ENCODE data around the gene CDC42EP1.
"Not testable (repeated sequence)": the region's sequence is repeated elsewhere in the genome, so short reads cannot be mapped to it uniquely, and the experiment has no call there.

The CDC42EP1 gene

DNA sequence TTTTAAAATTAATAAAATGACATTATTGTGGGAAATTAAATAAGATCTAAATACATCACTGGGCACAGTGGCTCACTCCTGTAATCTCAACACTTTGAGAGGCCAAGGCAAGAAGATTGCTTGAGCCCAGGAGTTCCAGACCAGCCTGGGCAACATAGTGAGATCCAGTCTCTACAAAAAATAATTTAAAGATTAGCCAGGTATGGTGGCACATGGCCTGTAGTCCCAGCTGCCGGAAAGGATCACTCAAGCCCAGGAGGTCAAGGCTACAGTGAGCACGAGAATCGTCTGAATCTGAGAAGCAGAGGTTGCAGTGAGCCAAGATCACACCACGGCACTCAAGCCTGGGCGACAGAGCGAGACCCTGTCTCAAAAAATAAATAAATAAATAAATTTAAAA, 25.1 kb upstream of the CDC42EP1 start:
- DNase-seq, result no peak

DNA sequence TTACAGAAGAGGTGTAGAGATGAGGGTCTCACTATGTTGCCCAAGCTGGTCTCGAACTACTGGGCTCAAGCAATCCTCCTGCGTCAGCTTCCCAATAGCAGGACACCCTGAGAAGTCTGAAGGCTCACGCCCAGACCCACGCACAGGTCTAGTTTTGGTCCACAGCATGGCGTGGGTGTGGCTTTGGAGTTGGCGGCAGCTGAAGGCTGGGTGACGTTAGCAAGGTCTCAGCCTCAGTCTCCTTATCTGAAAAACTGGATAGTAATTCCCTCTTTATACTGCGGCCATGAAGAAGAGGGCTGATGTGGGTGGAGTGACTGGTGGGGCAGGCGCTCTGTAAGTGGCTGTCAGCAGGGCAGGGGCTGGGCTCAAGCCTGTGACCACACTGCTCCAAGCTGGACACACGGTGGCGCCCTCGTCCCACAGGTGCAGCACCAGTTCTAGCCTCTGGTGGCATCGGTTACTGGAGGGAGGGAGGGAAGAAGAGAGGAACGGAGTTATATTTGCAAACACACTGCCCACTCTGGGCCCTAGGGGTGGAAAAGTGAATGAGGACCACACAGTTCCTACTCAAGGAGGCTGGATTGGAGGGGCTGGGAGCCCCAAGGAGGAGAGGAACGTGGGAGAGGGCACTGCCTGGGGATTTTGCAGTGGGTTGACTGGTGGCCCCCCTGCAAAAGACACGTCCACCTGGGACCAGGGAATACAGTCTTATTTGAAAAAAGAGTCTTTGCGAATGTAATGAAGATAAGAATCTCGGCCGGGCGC, 21.5 kb upstream of the CDC42EP1 start:
- peak; percentile 79 for DNase-seq

DNA sequence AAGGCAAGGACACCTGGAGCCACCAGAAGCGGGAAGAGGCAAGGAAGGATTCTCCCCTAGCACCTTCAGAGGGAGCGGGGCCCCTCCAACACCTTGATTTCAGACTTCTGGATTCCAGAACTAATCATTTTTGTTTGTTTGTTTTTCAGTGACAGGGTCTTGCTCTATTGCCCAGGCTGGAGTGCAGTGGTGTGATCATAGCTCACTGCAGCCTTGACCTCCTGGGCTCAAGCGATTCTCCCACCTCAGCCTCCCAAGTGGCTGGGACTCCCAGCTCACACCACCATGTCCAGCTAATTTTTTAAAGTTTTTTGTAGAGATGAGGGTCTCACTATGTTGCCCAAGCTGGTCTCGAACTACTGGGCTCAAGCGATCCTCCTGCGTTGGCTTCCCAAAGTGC, 20.5 kb upstream of the CDC42EP1 start:
- not testable (repeated sequence) for DNase-seq

DNA sequence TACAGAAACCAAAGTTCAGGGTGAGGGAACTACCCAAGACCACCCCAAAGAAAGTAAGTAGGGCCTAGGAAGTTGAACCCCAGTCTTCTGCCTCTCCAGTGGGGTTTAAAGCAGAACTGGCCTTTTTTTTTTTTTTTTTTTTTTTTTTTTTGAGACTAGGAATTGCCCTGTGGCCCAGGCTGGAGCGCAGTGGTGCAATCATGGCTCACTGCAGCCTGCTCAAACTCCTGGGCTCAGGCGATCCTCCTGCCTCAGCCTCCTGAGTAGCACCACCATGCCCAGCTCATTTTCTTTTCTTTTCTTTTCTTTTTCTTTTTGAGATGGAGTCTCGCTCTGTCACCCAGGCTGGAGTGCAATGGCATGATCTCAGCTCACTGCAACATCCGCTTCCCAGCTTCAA, 17.9 kb upstream of the CDC42EP1 start:
- DNase-seq, result not testable (repeated sequence)

DNA sequence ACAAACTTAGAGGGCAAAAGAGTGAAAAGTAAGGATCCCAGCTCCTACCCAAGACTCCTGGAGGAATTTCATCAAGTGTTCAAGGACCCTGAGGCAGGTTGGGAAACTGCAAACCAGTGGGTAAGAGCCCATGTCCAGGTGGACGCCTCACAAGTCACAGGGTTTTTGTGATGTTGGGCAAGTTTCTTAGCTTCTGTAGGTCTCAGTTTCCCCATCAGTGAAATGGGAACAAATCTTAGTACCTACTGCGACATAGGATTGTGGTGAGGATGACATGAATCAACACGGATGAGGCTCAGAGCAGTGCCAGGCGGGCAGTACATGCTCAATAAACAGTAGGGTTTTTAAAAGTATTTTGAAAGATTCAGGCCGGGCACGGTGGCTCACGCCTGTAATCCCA, 17.3 kb upstream of the CDC42EP1 start:
- no peak for DNase-seq

DNA sequence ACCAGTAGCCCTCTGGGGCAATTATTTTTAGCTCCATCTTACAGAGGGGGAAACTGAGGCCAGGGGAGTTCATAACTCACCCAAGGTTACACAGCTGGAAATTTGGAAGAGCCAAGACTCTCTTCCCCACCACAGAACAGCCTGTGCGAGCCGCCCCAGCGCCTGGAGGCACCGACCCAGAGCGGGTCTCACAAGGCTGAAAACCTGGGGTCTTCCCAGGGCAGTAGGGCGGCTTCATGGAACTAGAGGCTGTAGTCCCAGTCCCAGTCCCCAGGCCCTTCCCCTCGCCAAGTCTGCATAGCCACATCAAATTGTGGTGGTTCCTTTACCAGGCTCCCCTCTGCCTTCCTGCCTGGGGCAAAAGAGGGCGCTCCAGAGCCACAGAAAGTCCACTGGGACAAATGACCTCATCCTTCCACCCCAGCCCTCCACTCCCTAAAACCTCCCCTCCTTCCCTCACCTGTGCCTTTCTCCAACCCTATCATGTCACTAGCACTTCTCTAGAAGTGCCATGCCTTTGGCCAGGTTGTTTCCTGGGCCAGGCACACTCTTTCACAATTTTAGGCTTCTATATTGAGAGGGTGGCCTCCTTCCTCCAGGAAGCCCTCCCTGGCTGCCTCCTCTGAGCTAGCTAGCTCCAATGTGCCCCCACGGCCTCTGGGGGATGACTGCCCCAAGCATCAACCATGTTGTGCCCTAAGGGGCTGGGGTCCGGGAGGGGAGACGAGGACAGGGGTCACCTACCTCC, 15.2 kb upstream of the CDC42EP1 start:
- DNase-seq, result no peak

DNA sequence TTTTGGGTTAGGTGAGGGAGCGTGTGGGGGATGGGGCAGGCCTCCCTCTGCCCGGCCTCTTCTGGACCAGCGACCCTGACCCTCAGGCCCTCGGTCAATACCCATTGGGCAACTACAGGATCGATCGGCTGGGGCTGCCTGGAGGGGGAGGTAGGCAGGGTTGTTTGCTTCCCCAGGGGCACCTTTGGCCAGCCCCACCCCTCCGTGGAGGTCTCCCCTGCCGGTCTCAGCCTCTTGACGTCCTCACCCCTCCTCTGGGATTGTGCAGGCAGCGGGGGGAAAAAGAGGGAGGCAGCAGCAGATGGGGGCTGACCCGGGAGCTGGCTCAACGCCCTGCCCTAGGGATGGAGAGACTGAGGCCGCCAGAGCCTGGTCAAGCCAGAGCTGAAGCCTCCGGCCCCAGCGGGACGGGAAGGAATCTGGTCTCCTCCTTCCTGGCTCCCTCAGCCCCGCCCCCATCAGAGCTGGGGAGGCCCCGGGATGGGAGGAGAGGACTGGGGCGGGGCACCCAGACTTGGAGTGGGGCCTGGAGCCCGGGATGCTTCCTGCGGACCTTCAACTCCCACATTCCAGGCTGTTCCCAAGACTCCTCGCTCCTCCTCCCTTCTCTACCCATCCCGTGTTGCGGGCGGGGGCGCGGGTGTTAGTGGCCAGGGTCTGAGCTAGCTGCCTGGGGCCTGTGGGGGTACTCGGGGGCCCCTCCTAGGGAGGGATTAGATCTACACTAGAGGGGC, 14.4 kb upstream of the CDC42EP1 start:
- no peak for DNase-seq

DNA sequence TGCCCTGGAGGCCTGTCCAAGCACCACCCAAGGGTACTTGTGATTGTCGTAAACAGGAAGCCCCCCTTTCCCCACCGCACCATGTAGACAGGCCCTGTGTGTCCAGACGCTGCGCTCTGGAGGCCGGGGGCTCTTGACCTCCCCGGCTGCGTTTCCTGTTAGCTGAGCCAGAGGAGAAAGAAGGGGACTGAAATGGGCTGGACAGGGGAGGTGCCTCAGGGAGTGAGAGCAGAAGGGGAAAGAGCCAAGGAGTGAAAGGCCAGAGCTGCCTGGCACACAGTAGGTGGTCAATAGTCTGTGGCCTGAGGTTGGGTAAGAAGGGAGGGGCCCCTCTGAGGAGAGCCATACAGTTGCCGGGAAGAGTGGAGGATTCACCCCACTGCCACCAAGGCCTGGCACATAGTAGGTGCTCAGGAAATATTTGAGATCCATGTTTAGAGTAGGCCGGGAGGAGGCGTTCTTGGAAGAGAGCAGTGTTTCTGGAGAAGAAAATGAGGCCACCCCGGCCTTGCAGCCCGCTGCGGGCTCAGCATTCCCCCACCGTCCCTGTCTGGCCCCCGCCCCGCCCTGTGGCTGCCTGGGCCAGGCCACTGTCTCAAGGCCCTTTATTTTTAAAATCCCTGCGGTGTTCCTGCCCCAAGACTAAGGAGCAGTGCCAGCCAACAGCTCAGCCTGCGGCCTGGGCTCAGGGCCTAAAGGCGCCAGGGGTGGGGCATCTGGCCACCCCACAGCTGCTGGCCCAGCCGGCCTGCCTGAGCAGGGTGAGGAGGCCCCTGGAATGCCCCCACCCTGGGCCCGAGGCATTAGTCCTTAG, 13.6 kb upstream of the CDC42EP1 start:
- no peak for DNase-seq

DNA sequence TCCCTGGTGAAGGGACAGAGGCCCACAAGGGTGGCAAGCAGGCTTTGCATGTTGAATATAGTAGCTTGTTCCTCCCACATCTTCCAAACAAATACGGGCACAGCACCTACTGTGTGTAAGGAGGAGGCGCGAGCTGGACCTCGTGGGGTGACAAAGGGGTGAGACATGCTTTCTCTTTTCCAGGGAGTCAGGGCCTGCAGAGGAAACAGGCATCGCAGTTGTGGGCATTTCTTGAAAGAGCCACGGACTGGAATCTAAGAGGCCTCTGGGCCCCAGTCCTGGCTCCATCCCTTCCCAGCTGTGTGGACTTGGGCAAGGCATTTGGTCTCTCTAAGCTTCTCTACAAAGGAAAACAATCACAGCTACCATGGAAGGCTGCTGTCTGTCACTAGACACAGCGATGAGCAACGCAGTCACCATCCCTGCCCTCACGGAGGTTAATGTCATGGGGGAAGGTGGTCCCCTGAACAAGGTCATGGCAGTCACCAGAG, 13.0 kb upstream of the CDC42EP1 start:
- DNase-seq, result no peak

DNA sequence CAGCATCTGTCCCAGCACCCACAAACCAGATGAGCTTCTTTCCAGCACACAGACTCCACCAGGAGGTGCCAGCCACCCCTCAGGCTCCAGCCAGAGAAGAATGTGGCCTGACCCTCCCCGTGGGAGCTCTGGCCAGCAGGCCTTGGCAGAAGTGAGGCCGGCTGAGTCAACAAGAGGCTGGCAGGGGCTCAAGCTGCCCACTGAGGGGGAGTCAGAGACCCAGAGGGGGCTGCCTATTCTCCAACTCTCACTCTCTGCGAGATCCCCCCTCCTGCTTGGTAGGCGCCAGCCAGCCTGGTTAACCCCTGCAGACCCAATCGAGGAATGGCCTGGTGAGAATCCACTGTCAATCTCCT, 10.6 kb upstream of the CDC42EP1 start:
- no peak for DNase-seq

DNA sequence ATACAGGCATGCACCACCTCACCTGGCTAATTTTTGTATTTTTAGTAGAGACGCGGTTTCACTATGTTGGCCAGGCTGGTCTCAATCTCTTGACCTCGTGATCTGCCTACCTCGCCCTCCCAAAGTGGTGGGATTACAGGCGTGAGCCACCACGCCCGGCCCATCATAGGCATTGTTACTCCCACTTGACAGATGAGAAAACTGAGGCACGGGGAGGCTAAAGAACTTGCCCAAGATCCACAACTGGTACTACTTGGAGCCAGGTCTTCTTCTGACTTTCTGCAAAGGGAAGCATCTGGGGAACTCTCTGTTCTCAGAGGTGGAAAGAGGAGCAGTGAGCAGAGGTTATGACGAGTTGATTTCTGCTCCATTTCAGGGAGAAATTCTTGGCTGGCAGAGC, 9.4 kb upstream of the CDC42EP1 start:
- not testable (repeated sequence) for DNase-seq

DNA sequence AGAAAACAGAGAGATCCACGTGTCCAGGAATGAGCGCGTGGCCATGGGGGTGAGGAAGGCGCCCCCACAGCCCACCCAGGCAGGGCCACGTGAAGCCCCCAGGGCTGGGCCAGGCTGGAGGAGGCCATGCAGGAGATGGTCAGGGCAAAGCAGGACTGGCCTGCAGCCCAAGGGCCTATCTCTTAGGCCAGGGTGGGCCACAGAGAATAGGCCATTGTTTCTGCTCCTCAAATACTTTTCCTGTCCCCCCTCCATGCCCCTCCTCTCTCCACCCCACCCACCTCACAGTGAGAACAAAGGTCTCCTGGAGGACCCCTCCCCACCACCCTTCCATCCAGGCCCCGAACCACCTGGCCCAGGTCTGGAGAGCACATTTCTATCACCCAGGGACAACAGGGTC, 8.3 kb upstream of the CDC42EP1 start:
- no peak for DNase-seq

DNA sequence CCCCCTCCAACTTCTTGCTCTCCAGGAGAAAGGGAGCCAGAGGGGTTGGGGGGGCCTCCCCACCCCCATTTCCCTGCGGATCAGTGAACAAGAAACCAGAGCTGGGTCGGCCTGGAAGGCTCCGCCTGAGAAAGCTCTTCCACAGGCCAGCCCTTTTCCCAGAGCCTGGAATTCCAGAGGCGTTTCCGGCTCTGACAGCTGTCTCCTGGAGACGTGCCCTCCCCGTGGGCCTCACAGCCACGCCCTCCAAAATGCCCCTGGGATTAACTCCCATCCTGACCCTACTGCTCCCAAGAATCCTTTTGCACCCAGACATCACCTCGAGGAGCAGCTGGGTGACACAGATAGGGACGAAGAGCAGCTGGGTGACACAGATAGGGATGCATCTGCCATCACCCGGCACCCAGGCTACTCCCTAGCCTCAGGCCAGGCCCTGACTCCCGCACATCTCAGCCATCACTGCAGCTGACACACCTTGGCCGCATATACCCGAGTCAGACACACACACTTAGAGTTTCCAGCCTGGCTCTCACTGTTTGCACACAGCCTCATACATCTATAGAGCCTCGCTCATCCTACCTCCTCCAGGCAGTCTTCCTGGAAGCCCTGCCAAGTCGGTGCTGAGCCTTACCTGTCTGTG, 7.6 kb upstream of the CDC42EP1 start:
- no peak for DNase-seq

DNA sequence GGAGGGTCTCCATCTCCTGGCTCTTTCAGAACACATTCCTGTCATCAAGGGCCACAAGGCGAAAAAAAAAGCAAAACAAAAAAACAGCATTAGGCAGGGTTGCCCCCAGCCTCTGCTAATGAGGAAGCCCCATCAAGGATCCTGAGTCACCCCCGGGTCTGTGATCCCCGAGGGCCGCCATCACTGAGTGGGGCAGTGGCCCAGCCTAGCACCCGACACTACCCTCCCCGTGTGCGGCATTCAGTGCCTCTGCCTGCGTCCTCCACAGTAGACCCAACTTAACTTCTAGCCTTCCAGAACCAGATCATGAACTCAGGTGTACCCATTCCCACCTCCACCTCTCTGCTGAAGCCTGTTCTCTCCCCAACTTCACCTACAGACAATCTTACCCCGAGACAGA, 6.6 kb upstream of the CDC42EP1 start:
- DNase-seq, result no peak

DNA sequence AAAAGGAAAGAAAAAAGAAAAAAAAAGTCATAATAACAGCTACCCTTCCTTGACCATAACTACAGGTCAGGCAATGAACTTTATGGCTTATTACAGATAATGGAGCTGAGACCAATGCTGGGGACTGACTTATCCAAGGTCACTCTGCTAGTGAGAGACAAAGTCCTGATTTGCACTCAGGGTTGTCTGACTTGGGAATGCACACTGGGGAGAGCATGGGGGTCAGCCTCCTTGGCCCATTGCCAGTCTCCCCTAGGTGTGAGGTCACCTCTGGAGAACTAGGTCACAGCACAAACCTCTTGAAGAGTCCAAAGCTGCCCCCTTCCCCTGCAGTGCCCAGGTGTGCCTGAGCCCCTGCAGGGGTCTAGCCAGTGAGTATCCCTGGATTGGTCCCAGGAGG, 5.3 kb upstream of the CDC42EP1 start:
- no peak for DNase-seq

DNA sequence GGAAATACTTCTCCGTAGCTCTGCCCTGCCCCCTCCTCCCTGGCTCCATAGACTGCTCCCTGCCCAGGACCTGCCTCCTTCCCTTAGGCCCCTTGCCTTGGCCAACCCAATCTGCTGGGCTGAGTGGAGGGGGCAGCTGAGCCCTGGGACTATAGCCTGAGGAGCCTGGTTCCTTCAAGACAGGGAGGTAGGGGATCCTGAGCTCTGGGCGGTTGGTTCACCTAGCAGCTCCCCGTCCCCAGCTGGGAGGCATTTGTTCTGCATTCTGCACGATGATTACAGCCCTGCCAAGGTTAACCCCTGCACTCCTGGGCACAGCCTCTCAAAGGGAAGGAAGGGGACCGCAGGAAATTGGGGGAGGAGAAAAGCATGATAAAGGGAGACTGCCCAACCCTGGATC, 3.6 kb upstream of the CDC42EP1 start:
- no peak for DNase-seq

DNA sequence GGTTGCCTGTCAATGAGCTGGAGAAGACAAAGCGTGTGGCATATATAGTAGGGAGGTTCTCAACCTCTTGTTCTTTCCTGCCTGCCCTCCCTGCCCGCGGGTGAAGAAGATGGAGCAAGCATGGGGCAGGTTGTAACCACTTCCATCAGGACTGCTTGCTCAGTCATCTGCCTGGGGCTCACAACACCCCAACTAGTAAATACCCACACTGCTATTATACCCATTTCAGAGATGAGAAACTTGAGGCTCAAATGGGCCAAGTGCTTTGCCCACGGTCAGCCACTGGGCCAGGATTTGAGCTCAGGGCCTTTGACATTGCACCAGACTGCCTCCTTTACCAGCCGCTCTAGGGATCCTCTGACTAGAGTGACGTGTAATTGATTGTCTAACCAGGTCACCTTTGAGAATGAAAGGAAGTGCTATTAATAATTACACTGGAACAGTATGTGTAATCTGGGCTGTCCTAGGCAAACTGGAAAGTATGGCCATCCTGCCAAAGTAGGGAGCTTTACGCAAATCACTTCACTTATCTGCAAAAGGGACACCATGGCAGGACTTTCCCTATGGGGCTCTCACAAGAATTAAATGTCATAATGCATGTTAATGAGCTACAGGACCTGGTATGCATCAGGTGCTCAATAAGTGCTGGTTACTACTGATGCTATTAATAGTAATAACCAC, 2.8 kb upstream of the CDC42EP1 start:
- no peak for DNase-seq

DNA sequence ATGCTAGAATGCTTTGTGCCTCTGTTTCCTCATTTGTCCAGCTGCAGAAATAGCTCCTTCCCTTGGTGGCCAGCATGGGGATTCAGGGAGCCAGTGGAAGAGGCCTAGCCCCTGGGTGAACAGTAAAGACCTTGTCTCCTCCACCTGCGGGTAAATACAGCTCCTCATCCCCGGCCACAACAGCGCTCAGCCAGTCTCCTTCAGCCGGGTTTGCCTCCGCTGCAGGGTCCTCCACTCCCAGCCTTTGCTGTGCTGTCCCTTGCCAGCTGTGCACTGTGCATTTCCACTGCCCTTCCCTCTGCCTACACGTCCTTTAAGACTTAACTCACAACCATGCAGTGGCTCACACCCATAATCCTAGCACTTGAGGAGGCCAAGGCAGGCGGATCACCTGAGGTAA, 1.5 kb upstream of the CDC42EP1 start:
- no peak for DNase-seq

DNA sequence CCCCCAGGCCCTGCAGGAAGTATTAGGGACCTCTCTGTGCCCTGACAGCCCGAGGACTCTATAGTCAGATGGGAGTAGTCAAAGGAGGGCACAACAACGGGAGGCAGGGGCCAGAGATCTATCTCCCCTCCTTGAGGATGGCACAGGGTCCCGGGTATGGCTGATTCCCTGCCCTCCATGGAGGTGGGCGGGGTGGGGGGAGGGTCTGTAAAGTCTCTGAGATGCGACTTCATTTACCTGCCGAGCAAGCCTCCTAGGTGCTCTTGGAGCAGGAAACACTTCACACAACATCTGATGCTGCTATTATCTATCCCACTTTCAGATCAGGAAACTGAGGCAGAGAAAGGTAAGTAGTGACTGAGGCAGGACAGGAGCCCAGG, 769 bp upstream of the CDC42EP1 start:
- DNase-seq, result no peak

DNA sequence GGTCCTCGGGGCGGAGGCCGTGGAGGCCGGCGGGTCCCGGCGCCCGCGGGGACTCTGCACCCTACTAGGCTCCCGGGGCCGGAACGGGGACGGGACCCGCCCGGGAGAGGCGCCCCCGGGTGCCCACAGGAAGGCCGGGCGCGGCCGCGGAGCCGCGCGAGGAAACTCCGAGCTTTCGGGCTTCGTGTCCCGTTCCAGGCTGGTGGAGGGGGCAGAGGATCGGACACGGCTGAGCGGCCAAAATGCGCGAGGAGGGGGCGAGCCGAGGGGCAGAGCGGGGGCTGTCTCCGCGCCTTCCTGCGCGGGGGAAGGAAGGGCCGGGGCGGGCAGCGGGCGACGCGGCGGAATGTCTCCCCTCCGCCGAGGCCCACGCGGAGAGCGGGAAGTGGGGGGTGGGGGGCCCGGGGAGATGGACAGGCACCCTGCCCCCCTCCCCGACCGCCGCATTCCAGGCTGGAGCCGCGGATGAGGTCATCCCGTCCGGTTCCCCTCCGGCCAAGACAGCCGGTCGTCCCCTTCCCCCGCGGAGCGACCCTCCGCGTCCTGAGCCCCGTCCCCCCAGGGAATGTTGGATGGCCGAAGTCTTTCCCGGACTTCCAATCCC, 430 bp downstream of the CDC42EP1 start:
- no peak for DNase-seq
